Gastrocnemius medialis (tissue), 4 donors: ENCODE results near the gene STAM.

Experiments used
- POLR2A ChIP-seq, 2 donors: fragments of 450-650 bp; IDR thresholded peaks; one replicate each; pipeline ENCODE4 v1.6.1; 2017; ENCODE audit warnings: antibody characterized with exemption in 2 of 2, mild to moderate bottlenecking in 2 of 2, moderate library complexity in 2 of 2
- TF ChIP-seq, protein P1 (sequence below), 5 experiments: fragments of 450-650 bp in 3 of 5; fragments of 200-600 bp in 2 of 5; sonication (generic) in 2 of 5; IDR thresholded peaks in 4 of 5; conservative IDR thresholded peaks in 1 of 5; 1 replicate in 4 of 5; 2 replicates in 1 of 5; pipeline ENCODE4 v1.5.1; 2016 to 2019; ENCODE audit warnings: antibody characterized with exemption in 5 of 5, mild to moderate bottlenecking in 3 of 5, moderate library complexity in 3 of 5

- TF ChIP-seq, protein P1, sequence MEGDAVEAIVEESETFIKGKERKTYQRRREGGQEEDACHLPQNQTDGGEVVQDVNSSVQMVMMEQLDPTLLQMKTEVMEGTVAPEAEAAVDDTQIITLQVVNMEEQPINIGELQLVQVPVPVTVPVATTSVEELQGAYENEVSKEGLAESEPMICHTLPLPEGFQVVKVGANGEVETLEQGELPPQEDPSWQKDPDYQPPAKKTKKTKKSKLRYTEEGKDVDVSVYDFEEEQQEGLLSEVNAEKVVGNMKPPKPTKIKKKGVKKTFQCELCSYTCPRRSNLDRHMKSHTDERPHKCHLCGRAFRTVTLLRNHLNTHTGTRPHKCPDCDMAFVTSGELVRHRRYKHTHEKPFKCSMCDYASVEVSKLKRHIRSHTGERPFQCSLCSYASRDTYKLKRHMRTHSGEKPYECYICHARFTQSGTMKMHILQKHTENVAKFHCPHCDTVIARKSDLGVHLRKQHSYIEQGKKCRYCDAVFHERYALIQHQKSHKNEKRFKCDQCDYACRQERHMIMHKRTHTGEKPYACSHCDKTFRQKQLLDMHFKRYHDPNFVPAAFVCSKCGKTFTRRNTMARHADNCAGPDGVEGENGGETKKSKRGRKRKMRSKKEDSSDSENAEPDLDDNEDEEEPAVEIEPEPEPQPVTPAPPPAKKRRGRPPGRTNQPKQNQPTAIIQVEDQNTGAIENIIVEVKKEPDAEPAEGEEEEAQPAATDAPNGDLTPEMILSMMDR (IDR thresholded peaks at IDR 0.05 in 4 of 5, conservative IDR thresholded peaks at IDR 0.05 in 1 of 5) = no peak
- no peak for TF ChIP-seq POLR2A (IDR thresholded peaks at IDR 0.05)
Measured at GRCh38 chr10:17716161-17716560, 72.2 kb downstream of the STAM start.
